Osteoblast (primary cell): Measurements from ENCODE around the gene AP2B1. TPM values are rescaled to one million over a fixed set of nuclear protein-coding genes. Genes with fewer than 3 reads are reported as not detected.
A peak's percentile ranks its signal among the peaks of the same experiment; 100 is the strongest.

Source experiments
- DNase-seq: peaks from one replicate; pipeline ENCODE4 v3.0.0; 2011; ENCODE audit warnings: low spot score, mixed read lengths; ENCODE audit not compliant: insufficient read length; ENCODE audit errors: missing footprints
- H2AFZ ChIP-seq: 2 replicates; pipeline ENCODE4 v1.6.0; 2011; ENCODE audit warnings: mild to moderate bottlenecking, low read length
- H3K27ac ChIP-seq: 2 replicates; pipeline ENCODE4 v1.5.1; 2011; ENCODE audit warnings: mild to moderate bottlenecking, low read depth, low read length, moderate library complexity
- H3K27me3 ChIP-seq: 2 replicates; pipeline ENCODE4 v1.6.0; 2012; ENCODE audit warnings: mild to moderate bottlenecking, control low read depth, inconsistent platforms, low read length, moderate library complexity; ENCODE audit not compliant: insufficient read depth
- H3K36me3 ChIP-seq: 2 replicates; pipeline ENCODE4 v1.5.1; 2011; ENCODE audit warnings: mild to moderate bottlenecking, low read length, control low read depth, moderate library complexity; ENCODE audit not compliant: insufficient read depth
- H3K4me1 ChIP-seq: 2 replicates; pipeline ENCODE4 v1.5.1; 2011; ENCODE audit warnings: mild to moderate bottlenecking, low read length, control low read depth, moderate library complexity; ENCODE audit not compliant: insufficient read depth
- H3K4me2 ChIP-seq: 2 replicates; pipeline ENCODE4 v1.6.0; 2011; ENCODE audit warnings: mild to moderate bottlenecking, low read length; ENCODE audit not compliant: insufficient read depth
- H3K4me3 ChIP-seq: fragments of 200-600 bp; sonication (generic); 3 replicates; pipeline ENCODE4 v1.5.1; 2012; ENCODE audit warnings: mild to moderate bottlenecking, low read length, inconsistent platforms; ENCODE audit not compliant: insufficient read depth
- H3K79me2 ChIP-seq: 2 replicates; pipeline ENCODE4 v1.6.0; 2012; ENCODE audit warnings: mild to moderate bottlenecking, low read length, control low read depth, inconsistent platforms; ENCODE audit not compliant: insufficient read depth
- H3K9me3 ChIP-seq: 2 replicates; pipeline ENCODE4 v1.5.1; 2011; ENCODE audit warnings: low read depth, low read length, control low read depth
- H4K20me1 ChIP-seq: 2 replicates; pipeline ENCODE4 v1.6.0; 2012; ENCODE audit warnings: mild to moderate bottlenecking, low read length, control low read depth; ENCODE audit not compliant: insufficient read depth
- total RNA-seq: library from RNA; depleted of rRNA; stranded (reverse); fragments of >200 nt; gene quantifications from 2 replicates; pipeline ENCODE4 v1.2.3, GENCODE V29; 2012
- TF ChIP-seq, protein P1 (sequence below): IDR thresholded peaks from 2 replicates; pipeline ENCODE4 v1.5.1; 2011; ENCODE audit warnings: mild to moderate bottlenecking, low read depth, low read length, moderate library complexity; ENCODE audit errors: extremely low read depth

AP2B1 gene
- total RNA-seq, 1 donor = 84.0 TPM

DNA sequence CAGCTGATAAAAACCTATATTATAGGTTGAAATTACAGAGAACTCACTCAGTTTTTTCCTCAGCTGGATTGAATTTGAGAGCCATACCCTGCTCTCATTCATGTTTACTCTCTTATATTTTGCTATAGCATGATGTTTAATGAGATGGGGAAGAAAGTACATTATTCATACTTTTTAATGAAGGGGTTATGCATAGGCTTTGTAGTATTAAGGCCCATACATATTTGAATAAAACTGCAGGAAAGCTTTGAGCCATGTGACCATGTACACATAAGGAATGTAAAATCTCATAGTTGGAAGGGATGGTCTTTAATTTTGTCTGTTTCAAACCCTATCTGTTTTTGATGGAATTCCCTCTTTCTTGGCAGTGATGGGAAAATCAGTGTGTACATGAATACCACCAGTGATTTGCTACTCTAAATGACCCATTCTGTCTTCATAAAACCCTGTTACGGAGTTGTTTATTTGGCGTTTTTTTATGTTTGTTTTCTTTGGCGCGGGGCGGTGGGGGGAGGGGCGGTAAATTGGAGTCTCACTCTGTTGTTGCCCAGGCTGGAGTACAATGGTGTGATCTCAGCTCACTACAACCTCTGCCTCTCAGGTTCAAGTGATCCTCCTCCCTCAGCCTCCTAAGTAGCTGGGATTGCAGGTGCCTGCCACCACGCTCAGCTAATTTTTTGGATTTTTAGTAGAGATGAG is 105.5 kb downstream of the AP2B1 start:
- no peaks in the 10 kb centered on the region for H3K9me3 ChIP-seq
- no peaks in the 10 kb centered on the region for H3K27me3 ChIP-seq
- DNase-seq = peak; percentile 15
- H3K36me3 ChIP-seq = peaks cover 29% of the 10 kb centered on the region
- H4K20me1 ChIP-seq = no peaks in the 10 kb centered on the region
- H2AFZ ChIP-seq = no peak overlapping the region
- TF ChIP-seq, protein P1, sequence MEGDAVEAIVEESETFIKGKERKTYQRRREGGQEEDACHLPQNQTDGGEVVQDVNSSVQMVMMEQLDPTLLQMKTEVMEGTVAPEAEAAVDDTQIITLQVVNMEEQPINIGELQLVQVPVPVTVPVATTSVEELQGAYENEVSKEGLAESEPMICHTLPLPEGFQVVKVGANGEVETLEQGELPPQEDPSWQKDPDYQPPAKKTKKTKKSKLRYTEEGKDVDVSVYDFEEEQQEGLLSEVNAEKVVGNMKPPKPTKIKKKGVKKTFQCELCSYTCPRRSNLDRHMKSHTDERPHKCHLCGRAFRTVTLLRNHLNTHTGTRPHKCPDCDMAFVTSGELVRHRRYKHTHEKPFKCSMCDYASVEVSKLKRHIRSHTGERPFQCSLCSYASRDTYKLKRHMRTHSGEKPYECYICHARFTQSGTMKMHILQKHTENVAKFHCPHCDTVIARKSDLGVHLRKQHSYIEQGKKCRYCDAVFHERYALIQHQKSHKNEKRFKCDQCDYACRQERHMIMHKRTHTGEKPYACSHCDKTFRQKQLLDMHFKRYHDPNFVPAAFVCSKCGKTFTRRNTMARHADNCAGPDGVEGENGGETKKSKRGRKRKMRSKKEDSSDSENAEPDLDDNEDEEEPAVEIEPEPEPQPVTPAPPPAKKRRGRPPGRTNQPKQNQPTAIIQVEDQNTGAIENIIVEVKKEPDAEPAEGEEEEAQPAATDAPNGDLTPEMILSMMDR = no peak
- no peak overlapping the region for H3K4me2 ChIP-seq
- H3K4me1 ChIP-seq = no peaks in the 10 kb centered on the region
- H3K79me2 ChIP-seq = peaks cover 3% of the 10 kb centered on the region
- no peak overlapping the region for H3K4me3 ChIP-seq
- H3K27ac ChIP-seq = no peak overlapping the region

DNA sequence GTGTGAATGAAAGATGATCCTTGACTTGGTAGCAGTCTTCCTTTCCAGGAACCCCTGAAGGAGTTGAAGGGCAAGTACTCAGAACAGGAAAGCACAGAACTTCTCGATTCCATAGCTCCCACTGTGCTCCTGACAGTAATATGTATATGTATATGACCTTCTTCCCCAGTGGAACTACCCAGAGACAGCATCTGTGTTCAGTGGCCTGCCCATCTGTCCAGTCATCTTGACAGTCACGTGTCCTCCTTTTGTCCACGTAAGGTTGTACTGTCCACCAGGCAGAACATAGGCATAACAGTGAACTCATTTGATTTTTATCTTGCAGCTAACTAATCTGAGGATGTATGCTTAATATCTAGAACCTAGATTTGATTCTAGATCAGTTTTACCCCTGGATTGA is 106.5 kb downstream of the AP2B1 start:
- Histone ChIP-seq H3K9me3 (no peaks in the 10 kb centered on the region), H3K27ac (no peak overlapping the region), H3K4me2 (no peak overlapping the region), H3K4me1 (no peaks in the 10 kb centered on the region), H2AFZ (no peak overlapping the region), H3K4me3 (no peak overlapping the region), H3K36me3 (peaks cover 21% of the 10 kb centered on the region), H4K20me1 (no peaks in the 10 kb centered on the region), H3K27me3 (no peaks in the 10 kb centered on the region), H3K79me2 (peaks cover 3% of the 10 kb centered on the region)
- TF ChIP-seq, protein P1 = no peak
- no peak for DNase-seq

DNA sequence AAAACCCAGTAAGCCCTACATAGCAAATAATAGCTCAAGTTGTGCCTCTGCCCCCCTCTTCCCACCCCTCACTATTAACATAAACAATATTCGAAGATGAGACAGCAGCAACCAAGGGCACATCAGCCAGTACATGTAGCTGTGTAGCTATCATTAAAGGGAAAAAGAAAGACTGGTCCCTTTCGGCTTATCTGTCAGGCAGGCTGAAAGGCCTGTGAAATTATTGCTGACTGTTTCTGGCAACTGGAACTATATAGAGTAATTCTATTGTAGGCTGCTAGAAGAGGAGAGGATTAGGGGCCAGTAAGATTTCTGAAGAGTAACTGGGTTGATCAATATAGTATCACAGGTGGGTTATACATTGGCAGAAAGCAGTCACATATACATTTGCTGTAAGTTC is 107.8 kb downstream of the AP2B1 start:
- Histone ChIP-seq H3K4me1 (no peaks in the 10 kb centered on the region), H4K20me1 (no peaks in the 10 kb centered on the region), H3K4me3 (no peak overlapping the region), H3K27me3 (no peaks in the 10 kb centered on the region), H3K27ac (no peak overlapping the region), H3K36me3 (peaks cover 18% of the 10 kb centered on the region), H3K79me2 (peaks cover 3% of the 10 kb centered on the region), H3K9me3 (no peaks in the 10 kb centered on the region), H3K4me2 (no peak overlapping the region), H2AFZ (no peak overlapping the region)
- DNase-seq = no peak
- TF ChIP-seq, protein P1 = no peak

DNA sequence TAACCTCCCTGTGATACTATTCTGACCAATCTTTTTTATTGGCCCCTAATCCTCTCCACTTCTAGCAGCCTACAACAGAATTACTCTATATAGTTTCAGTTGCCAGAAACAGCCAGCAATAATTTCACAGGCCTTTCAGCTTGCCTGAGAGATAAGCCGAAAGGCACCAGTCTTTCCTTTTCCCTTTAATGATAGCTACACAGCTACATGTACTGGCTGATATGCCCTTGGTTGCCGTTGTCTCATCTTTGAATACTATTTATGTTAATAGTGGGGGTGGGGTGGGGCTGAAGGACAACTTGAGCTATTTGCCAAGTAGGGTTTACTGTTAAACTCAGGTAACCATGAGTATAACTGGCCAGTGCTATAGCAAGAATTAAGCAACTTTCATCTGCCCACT is 108.5 kb downstream of the AP2B1 start:
- TF ChIP-seq, protein P1 = no peak

More for the DNA sequence above, 108.5 kb downstream of the AP2B1 start:
- Histone ChIP-seq H4K20me1 (no peaks in the 10 kb centered on the region), H3K27me3 (no peaks in the 10 kb centered on the region), H3K4me3 (no peak overlapping the region), H3K4me2 (no peak overlapping the region), H3K79me2 (peaks cover 3% of the 10 kb centered on the region), H3K9me3 (no peaks in the 10 kb centered on the region), H3K27ac (no peak overlapping the region), H3K4me1 (no peaks in the 10 kb centered on the region), H3K36me3 (peaks cover 18% of the 10 kb centered on the region), H2AFZ (no peak overlapping the region)
- DNase-seq = no peak
